ENCODE data around the gene GFOD1. TPM values are rescaled to one million over a fixed set of nuclear protein-coding genes. Genes with fewer than 3 reads are reported as not detected.
"Not testable (repeated sequence)": the region's sequence is repeated elsewhere in the genome, so short reads cannot be mapped to it uniquely, and the experiment has no call there.

Gene GFOD1
- total RNA-seq, 1 experiment from 2014 or later = 8.8 TPM

DNA sequence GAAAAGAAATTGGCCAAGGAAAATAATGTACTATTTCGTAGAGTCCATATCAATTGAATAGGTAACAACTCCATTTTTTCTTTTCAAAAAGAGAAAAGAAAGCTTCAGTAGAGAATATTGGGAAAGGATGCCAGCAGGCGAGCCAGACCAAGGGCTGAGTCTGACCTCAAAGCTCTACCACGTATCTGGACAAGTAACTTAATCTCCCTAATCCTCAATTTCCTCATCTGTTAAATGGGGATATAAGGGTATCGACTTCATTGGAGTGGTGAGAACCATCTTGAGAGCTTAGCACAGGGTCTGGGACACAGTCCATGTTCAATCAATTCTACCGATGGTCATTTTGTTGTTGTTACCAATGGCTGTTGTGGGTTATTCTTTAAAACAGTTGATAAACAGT lies 95.9 kb downstream of the GFOD1 start:
- POLR2A ChIA-PET (ENCODE audit: low non-redundant PET) = no interaction called here

DNA sequence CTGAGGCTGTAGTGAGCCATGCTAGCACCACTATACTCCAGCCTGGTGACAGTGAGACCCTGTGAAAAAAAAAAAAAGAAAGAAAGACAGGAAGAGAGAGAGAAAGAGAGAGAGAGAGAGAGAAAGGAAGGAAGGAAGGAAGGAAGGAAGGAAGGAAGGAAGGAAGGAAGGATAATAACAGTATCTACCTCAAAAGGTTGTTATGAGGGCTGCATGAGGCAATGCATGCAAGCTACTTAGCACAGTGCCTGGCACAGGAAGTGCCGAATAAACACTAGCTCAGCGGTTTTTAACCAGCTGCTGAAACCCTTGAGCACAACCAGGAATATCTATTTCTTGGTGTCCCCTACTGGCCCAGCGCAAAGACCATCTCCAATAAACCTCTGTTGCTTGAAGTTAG lies 96.7 kb downstream of the GFOD1 start:
- H3K27me3 ChIP-seq (replicated peaks; ENCODE audit: insufficient read depth, low read depth, low read length, poor library complexity) = no peaks in the 10 kb centered on the region
- DNase-seq (ENCODE audit: low spot score) = peak; percentile 65
- no peak overlapping the region for H3K4me3 ChIP-seq (ENCODE audit: low read depth, low read length, poor library complexity, severe bottlenecking)
- peaks cover 9% of the 10 kb centered on the region for H3K4me1 ChIP-seq (ENCODE audit: insufficient read depth, low read length, poor library complexity, severe bottlenecking)
- POLR2A ChIA-PET (ENCODE audit: low non-redundant PET) = no interaction called here
- CTCF ChIA-PET = interaction anchor here (0.7 kb wide), 1 partner anchor 534 kb away, joined by 3 read pairs; no protein-coding TSS in a partner anchor
- TF ChIP-seq EZH2 (IDR thresholded peaks at IDR 0.05; ENCODE audit: borderline replicate concordance, low read depth, low read length, poor library complexity, severe bottlenecking) = no peak
- TF ChIP-seq, protein P1, sequence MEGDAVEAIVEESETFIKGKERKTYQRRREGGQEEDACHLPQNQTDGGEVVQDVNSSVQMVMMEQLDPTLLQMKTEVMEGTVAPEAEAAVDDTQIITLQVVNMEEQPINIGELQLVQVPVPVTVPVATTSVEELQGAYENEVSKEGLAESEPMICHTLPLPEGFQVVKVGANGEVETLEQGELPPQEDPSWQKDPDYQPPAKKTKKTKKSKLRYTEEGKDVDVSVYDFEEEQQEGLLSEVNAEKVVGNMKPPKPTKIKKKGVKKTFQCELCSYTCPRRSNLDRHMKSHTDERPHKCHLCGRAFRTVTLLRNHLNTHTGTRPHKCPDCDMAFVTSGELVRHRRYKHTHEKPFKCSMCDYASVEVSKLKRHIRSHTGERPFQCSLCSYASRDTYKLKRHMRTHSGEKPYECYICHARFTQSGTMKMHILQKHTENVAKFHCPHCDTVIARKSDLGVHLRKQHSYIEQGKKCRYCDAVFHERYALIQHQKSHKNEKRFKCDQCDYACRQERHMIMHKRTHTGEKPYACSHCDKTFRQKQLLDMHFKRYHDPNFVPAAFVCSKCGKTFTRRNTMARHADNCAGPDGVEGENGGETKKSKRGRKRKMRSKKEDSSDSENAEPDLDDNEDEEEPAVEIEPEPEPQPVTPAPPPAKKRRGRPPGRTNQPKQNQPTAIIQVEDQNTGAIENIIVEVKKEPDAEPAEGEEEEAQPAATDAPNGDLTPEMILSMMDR (conservative IDR thresholded peaks at IDR 0.05; ENCODE audit: low read depth, low read length) = no peak
- H3K9me3 ChIP-seq (ENCODE audit: low read depth, low read length, poor library complexity, severe bottlenecking) = no peaks in the 10 kb centered on the region
- BruUV-seq (replicated peaks) = no TSS peak
- no peaks in the 10 kb centered on the region for H3K36me3 ChIP-seq (ENCODE audit: insufficient read depth, low read length, poor library complexity, severe bottlenecking)
- intact Hi-C loops (cut with micrococcal nuclease; ENCODE audit: unreplicated experiment) = no loop called here
- H3K27ac ChIP-seq (ENCODE audit: low read depth, low read length, poor library complexity, severe bottlenecking) = peak overlapping the region; percentile 61

More for the DNA sequence above, 95.9 kb downstream of the GFOD1 start:
- no peaks in the 10 kb centered on the region for H3K36me3 ChIP-seq (ENCODE audit: insufficient read depth, low read length, poor library complexity, severe bottlenecking)
- no peak for TF ChIP-seq EZH2 (IDR thresholded peaks at IDR 0.05; ENCODE audit: borderline replicate concordance, low read depth, low read length, poor library complexity, severe bottlenecking)
- TF ChIP-seq, protein P1 (conservative IDR thresholded peaks at IDR 0.05; ENCODE audit: low read depth, low read length) = no peak
- H3K4me1 ChIP-seq (ENCODE audit: insufficient read depth, low read length, poor library complexity, severe bottlenecking) = peaks cover 16% of the 10 kb centered on the region
- no TSS peak for BruUV-seq (replicated peaks)
- DNase-seq (ENCODE audit: low spot score) = no peak
- no peaks in the 10 kb centered on the region for H3K9me3 ChIP-seq (ENCODE audit: low read depth, low read length, poor library complexity, severe bottlenecking)
- intact Hi-C loops (cut with micrococcal nuclease; ENCODE audit: unreplicated experiment) = no loop called here
- H3K27ac ChIP-seq (ENCODE audit: low read depth, low read length, poor library complexity, severe bottlenecking) = no peak overlapping the region
- H3K4me3 ChIP-seq (ENCODE audit: low read depth, low read length, poor library complexity, severe bottlenecking) = no peak overlapping the region
- no peaks in the 10 kb centered on the region for H3K27me3 ChIP-seq (replicated peaks; ENCODE audit: insufficient read depth, low read depth, low read length, poor library complexity)
- CTCF ChIA-PET = no interaction called here

DNA sequence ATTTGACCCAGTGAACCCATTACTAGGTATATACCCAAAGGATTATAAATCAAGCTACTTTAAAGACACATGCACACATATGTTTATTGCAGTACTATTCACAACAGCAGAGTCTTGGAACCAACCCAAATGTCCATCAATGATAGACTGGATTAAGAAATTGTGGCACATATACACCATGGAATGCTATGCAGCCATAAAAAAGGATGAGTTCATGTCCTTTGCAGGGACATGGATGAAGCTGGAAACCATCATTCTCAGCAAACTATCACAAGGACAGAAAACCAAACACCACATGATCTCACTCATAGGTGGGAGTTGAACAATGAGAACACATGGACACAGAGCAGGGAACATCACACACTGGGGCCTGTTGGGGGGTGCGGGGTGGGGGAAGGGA lies 98.2 kb downstream of the GFOD1 start:
- H3K4me3 ChIP-seq (ENCODE audit: low read depth, low read length, poor library complexity, severe bottlenecking); DNase-seq (ENCODE audit: low spot score); BruUV-seq (replicated peaks); H3K36me3 ChIP-seq (ENCODE audit: insufficient read depth, low read length, poor library complexity, severe bottlenecking); H3K4me1 ChIP-seq (ENCODE audit: insufficient read depth, low read length, poor library complexity, severe bottlenecking); H3K9me3 ChIP-seq (ENCODE audit: low read depth, low read length, poor library complexity, severe bottlenecking); H3K27ac ChIP-seq (ENCODE audit: low read depth, low read length, poor library complexity, severe bottlenecking); POLR2A ChIA-PET (ENCODE audit: low non-redundant PET); H3K27me3 ChIP-seq (replicated peaks; ENCODE audit: insufficient read depth, low read depth, low read length, poor library complexity); CTCF ChIA-PET; intact Hi-C loops (cut with micrococcal nuclease; ENCODE audit: unreplicated experiment): not testable (repeated sequence)

DNA sequence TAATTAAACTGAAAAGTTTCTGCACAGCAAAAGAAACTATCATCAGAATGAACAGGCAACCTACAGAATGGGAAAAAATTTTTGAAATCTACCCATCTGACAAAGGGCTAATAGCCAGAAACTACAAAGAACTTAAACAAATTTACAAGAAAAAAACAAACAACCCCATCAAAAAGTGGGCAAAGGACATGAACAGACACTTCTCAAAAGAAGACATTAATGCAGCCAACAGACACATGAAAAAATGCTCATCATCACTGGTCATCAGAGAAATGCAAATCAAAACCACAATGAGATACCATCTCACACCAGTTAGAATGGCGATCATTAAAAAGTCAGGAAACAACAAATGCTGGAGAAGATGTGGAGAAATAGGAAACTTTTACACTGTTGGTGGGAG lies 98.6 kb downstream of the GFOD1 start:
- H3K4me1 ChIP-seq (ENCODE audit: insufficient read depth, low read length, poor library complexity, severe bottlenecking); DNase-seq (ENCODE audit: low spot score); POLR2A ChIA-PET (ENCODE audit: low non-redundant PET); BruUV-seq (replicated peaks); H3K4me3 ChIP-seq (ENCODE audit: low read depth, low read length, poor library complexity, severe bottlenecking); intact Hi-C loops (cut with micrococcal nuclease; ENCODE audit: unreplicated experiment); CTCF ChIA-PET; H3K27me3 ChIP-seq (replicated peaks; ENCODE audit: insufficient read depth, low read depth, low read length, poor library complexity); H3K36me3 ChIP-seq (ENCODE audit: insufficient read depth, low read length, poor library complexity, severe bottlenecking); H3K9me3 ChIP-seq (ENCODE audit: low read depth, low read length, poor library complexity, severe bottlenecking); H3K27ac ChIP-seq (ENCODE audit: low read depth, low read length, poor library complexity, severe bottlenecking): not testable (repeated sequence)
